DND-41 (cell line): ENCODE results near the gene SCOC.

Experiments
- ATAC-seq: fragments of 200-7000 bp; cut with Tn5 transposase; 3 replicates; pipeline ENCODE4 v1.9.1; 2021; ENCODE audit warnings: low read depth; ENCODE audit not compliant: insufficient read depth
- DNase-seq: peaks from one replicate; pipeline ENCODE4 v3.0.0-alpha.2; 2020
- H2AFZ ChIP-seq: 2 replicates; pipeline ENCODE4 v1.6.0; 2012; ENCODE audit warnings: low read depth, low read length
- H3K27ac ChIP-seq: 2 replicates; pipeline ENCODE4 v1.5.1; 2012; ENCODE audit warnings: low read length, inconsistent platforms
- H3K27me3 ChIP-seq: fragments of 200-600 bp; sonication (generic); 2 replicates; pipeline ENCODE4 v1.6.0; 2012; ENCODE audit warnings: low read length, mild to moderate bottlenecking, inconsistent platforms; ENCODE audit not compliant: insufficient read depth, poor library complexity
- H3K36me3 ChIP-seq: 2 replicates; pipeline ENCODE4 v1.5.1; 2012; ENCODE audit warnings: low read length, inconsistent platforms; ENCODE audit not compliant: insufficient read depth
- H3K4me1 ChIP-seq: 2 replicates; pipeline ENCODE4 v1.5.1; 2012; ENCODE audit warnings: mild to moderate bottlenecking, low read length; ENCODE audit not compliant: insufficient read depth
- H3K4me2 ChIP-seq: 2 replicates; pipeline ENCODE4 v1.6.0; 2012; ENCODE audit warnings: mild to moderate bottlenecking, moderate library complexity, low read length, inconsistent platforms; ENCODE audit not compliant: insufficient read depth
- H3K4me3 ChIP-seq, 2 experiments: fragments of 200-600 bp in 1 of 2; shearing (Covaris generic) in 1 of 2; 2 replicates each; pipeline ENCODE4 v1.5.1; 2012 to 2016; ENCODE audit warnings: inconsistent platforms in 2 of 2, low read length in 2 of 2, mild to moderate bottlenecking in 2 of 2, low read depth in 1 of 2, moderate library complexity in 1 of 2
- H3K79me2 ChIP-seq: 2 replicates; pipeline ENCODE4 v1.6.0; 2012; ENCODE audit warnings: low read length, inconsistent platforms; ENCODE audit not compliant: insufficient read depth
- H3K9ac ChIP-seq: 2 replicates; pipeline ENCODE4 v1.6.0; 2012; ENCODE audit warnings: low read depth, mild to moderate bottlenecking, inconsistent platforms, low read length, moderate library complexity
- H3K9me3 ChIP-seq: 2 replicates; pipeline ENCODE4 v1.5.1; 2012; ENCODE audit warnings: low read length, moderate library complexity, mild to moderate bottlenecking, inconsistent platforms; ENCODE audit not compliant: insufficient read depth, severe bottlenecking
- H4K20me1 ChIP-seq: 2 replicates; pipeline ENCODE4 v1.6.0; 2012; ENCODE audit warnings: low read length; ENCODE audit not compliant: insufficient read depth
- EZH2 ChIP-seq: IDR thresholded peaks from 3 replicates; pipeline ENCODE4 v1.6.1; 2012; ENCODE audit warnings: borderline replicate concordance, low read depth, mild to moderate bottlenecking, moderate library complexity, low read length, inconsistent platforms; ENCODE audit not compliant: severe bottlenecking
- TF ChIP-seq, protein P1 (sequence below): IDR thresholded peaks from 2 replicates; pipeline ENCODE4 v1.5.1; 2012; ENCODE audit warnings: borderline replicate concordance, low read length, moderate library complexity, mild to moderate bottlenecking; ENCODE audit not compliant: poor library complexity, severe bottlenecking; ENCODE audit errors: extremely low read depth

The SCOC gene

DNA sequence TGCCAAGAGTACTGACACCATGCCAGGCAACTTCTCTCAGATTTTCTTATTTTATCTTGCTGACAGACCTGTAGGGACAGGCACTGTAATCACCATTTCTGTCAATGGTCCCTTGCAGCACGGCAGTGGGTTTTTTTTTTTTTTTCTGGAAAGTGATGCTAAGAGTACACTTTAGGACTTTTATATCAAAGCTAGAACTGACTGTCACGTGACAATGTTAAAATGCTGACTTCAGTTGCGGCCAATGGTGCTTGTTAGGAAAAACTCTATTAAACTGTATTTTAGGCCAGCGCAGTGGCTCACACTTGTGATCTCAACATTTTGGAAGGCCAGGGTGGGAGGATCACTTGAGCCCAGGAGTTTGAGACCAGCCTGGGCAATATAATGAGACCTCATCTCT, 12.3 kb upstream of the SCOC start:
- H3K79me2 ChIP-seq = no peaks in the 10 kb centered on the region
- DNase-seq (no peak), ATAC-seq (no peak)
- H3K36me3 ChIP-seq = no peaks in the 10 kb centered on the region
- H4K20me1 ChIP-seq = no peaks in the 10 kb centered on the region
- no peaks in the 10 kb centered on the region; the same call in 1 of the 2 replicates for H3K4me1 ChIP-seq
- H3K9me3 ChIP-seq = no peaks in the 10 kb centered on the region
- H3K9ac ChIP-seq = no peak overlapping the region
- TF ChIP-seq, protein P1, sequence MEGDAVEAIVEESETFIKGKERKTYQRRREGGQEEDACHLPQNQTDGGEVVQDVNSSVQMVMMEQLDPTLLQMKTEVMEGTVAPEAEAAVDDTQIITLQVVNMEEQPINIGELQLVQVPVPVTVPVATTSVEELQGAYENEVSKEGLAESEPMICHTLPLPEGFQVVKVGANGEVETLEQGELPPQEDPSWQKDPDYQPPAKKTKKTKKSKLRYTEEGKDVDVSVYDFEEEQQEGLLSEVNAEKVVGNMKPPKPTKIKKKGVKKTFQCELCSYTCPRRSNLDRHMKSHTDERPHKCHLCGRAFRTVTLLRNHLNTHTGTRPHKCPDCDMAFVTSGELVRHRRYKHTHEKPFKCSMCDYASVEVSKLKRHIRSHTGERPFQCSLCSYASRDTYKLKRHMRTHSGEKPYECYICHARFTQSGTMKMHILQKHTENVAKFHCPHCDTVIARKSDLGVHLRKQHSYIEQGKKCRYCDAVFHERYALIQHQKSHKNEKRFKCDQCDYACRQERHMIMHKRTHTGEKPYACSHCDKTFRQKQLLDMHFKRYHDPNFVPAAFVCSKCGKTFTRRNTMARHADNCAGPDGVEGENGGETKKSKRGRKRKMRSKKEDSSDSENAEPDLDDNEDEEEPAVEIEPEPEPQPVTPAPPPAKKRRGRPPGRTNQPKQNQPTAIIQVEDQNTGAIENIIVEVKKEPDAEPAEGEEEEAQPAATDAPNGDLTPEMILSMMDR = no peak
- no peak overlapping the region for H3K4me2 ChIP-seq
- H2AFZ ChIP-seq = no peak overlapping the region
- no peak overlapping the region for H3K4me3 ChIP-seq
- no peak overlapping the region for H3K27ac ChIP-seq
- H3K27me3 ChIP-seq = no peaks in the 10 kb centered on the region

DNA sequence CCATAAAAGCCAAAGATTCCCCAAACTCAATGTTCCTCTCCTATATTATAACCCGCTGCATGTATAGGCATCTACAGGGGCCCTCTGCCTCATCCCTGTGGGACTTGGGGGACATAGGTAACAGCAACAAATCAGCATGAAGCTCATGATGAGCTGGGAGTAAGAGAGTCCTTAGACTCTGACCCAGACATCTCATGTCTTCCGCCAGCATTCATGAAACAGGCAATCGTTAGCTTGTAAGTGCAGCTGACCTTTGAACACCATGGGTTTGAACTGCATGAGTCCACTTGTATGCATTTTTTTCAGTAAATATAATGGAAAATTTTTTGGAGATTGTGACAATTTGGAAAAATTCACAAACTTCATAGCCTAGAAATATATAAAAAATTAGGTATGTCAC, 10.4 kb upstream of the SCOC start:
- Histone ChIP-seq H3K27me3 (no peaks in the 10 kb centered on the region), H3K36me3 (no peaks in the 10 kb centered on the region), H4K20me1 (no peaks in the 10 kb centered on the region), H3K79me2 (no peaks in the 10 kb centered on the region), H3K4me3 (no peak overlapping the region), H3K9me3 (no peaks in the 10 kb centered on the region), H3K4me1 (no peaks in the 10 kb centered on the region; the same call in 1 of the 2 replicates), H3K4me2 (no peak overlapping the region), H2AFZ (no peak overlapping the region), H3K9ac (no peak overlapping the region), H3K27ac (no peak overlapping the region)
- TF ChIP-seq EZH2 = no peak
- TF ChIP-seq, protein P1 = no peak
- no peak for DNase-seq
- ATAC-seq = no peak

- no peak overlapping the region for H3K27ac ChIP-seq
- H3K4me1 ChIP-seq = no peaks in the 10 kb centered on the region; the same call in 1 of the 2 replicates
- ATAC-seq (no peak), DNase-seq (no peak)
- H3K79me2 ChIP-seq = no peaks in the 10 kb centered on the region
- H3K4me2 ChIP-seq = no peak overlapping the region
- H3K9me3 ChIP-seq = no peaks in the 10 kb centered on the region
- no peak overlapping the region for H3K9ac ChIP-seq
- H3K36me3 ChIP-seq = no peaks in the 10 kb centered on the region
- no peaks in the 10 kb centered on the region for H4K20me1 ChIP-seq
- H3K4me3 ChIP-seq = no peak overlapping the region
- H3K27me3 ChIP-seq = no peaks in the 10 kb centered on the region
- TF ChIP-seq, protein P1 = no peak
- no peak for TF ChIP-seq EZH2
- H2AFZ ChIP-seq = no peak overlapping the region
Observed at GRCh38 chr4:140363558-140363957, 9.9 kb upstream of the SCOC start.

DNA sequence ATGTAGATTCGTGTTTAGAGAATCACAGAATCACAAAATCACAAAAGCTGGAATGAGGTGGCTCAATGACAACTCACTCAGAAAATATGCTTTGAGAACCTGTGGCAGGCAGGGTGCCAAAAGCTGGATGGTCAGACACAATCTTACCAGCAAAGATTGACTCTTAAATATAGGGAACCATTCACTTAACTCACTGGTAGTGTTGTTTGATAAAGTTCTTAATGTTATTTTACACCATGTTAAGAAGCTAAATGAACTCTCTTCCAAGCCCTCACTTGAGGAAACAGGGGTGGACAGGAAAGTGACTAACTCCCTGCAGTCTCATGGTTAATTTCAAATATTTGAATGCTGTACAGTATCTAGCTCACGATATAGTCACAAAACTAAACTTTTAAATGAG, 5.7 kb upstream of the SCOC start:
- TF ChIP-seq EZH2 = no peak
- TF ChIP-seq, protein P1 = no peak
- Histone ChIP-seq H3K9ac (no peak overlapping the region), H3K27ac (no peak overlapping the region), H3K9me3 (no peaks in the 10 kb centered on the region), H3K36me3 (no peaks in the 10 kb centered on the region), H3K4me1 (peaks cover 12% of the 10 kb centered on the region), H2AFZ (no peak overlapping the region), H3K79me2 (no peaks in the 10 kb centered on the region), H4K20me1 (no peaks in the 10 kb centered on the region), H3K4me2 (no peak overlapping the region), H3K4me3 (no peak overlapping the region), H3K27me3 (no peaks in the 10 kb centered on the region)
- ATAC-seq = no peak
- DNase-seq = no peak
